Osteocyte (in vitro differentiated cells): ENCODE results near the gene SMG1. TPM values are rescaled to one million over a fixed set of nuclear protein-coding genes. Genes with fewer than 3 reads are reported as not detected.

Source experiments
- DNase-seq: peaks from one replicate; pipeline ENCODE4 v3.0.0; 2021; ENCODE audit warnings: mixed read lengths; ENCODE audit not compliant: unreplicated experiment; ENCODE audit errors: extremely low spot score
- H3K27ac Mint-ChIP-seq: one replicate; pipeline ENCODE4 v1.8.0; 2021; ENCODE audit warnings: mild to moderate bottlenecking, mixed read lengths; ENCODE audit not compliant: unreplicated experiment
- H3K27me3 Mint-ChIP-seq: one replicate; pipeline ENCODE4 v1.8.0; 2021; ENCODE audit warnings: mixed read lengths; ENCODE audit not compliant: unreplicated experiment
- H3K36me3 Mint-ChIP-seq: one replicate; pipeline ENCODE4 v1.8.0; 2021; ENCODE audit warnings: mixed read lengths; ENCODE audit not compliant: unreplicated experiment
- H3K4me1 Mint-ChIP-seq: one replicate; pipeline ENCODE4 v1.8.0; 2021; ENCODE audit warnings: mixed read lengths; ENCODE audit not compliant: unreplicated experiment
- H3K4me3 Mint-ChIP-seq: one replicate; pipeline ENCODE4 v1.8.0; 2021; ENCODE audit warnings: mild to moderate bottlenecking, moderate library complexity, mixed read lengths; ENCODE audit not compliant: unreplicated experiment
- H3K9me3 Mint-ChIP-seq: one replicate; pipeline ENCODE4 v1.8.0; 2021; ENCODE audit warnings: mixed read lengths; ENCODE audit not compliant: unreplicated experiment
- CTCF ChIP-seq: fragments of 200-600 bp; sonication (generic); IDR thresholded peaks from 2 replicates; pipeline ENCODE4 v1.5.0; 2021; ENCODE audit warnings: antibody characterized with exemption, mild to moderate bottlenecking, moderate library complexity
- total RNA-seq: library from RNA; stranded (reverse); gene quantifications from 2 replicates; pipeline ENCODE4 v1.2.1, GENCODE V29; 2021

SMG1 gene
- total RNA-seq, 1 donor from 2014 or later = 77.9 TPM

GRCh38 chr16:18855196-18855595 lies 71.0 kb downstream of the SMG1 start:
- no peak overlapping the region for H3K27ac Mint-ChIP-seq
- H3K27me3 Mint-ChIP-seq = no peaks in the 10 kb centered on the region
- H3K36me3 Mint-ChIP-seq = peaks cover 54% of the 10 kb centered on the region

GRCh38 chr16:18853694-18854093 lies 72.5 kb downstream of the SMG1 start:
- H3K4me1 Mint-ChIP-seq = no peaks in the 10 kb centered on the region
- H3K4me3 Mint-ChIP-seq = no peak overlapping the region
- no peak for TF ChIP-seq CTCF
- no peak overlapping the region for H3K27ac Mint-ChIP-seq
- H3K9me3 Mint-ChIP-seq = no peaks in the 10 kb centered on the region
- H3K27me3 Mint-ChIP-seq = no peaks in the 10 kb centered on the region
- no peak for DNase-seq
- peaks cover 61% of the 10 kb centered on the region for H3K36me3 Mint-ChIP-seq

More at GRCh38 chr16:18855196-18855595, 71.0 kb downstream of the SMG1 start:
- DNase-seq = no peak
- H3K4me1 Mint-ChIP-seq = no peaks in the 10 kb centered on the region
- H3K4me3 Mint-ChIP-seq = no peak overlapping the region
- TF ChIP-seq CTCF = no peak
- no peaks in the 10 kb centered on the region for H3K9me3 Mint-ChIP-seq

GRCh38 chr16:18852647-18853046 lies 73.6 kb downstream of the SMG1 start:
- Mint-ChIP-seq H3K27me3 (no peaks in the 10 kb centered on the region), H3K36me3 (peaks cover 59% of the 10 kb centered on the region), H3K4me1 (no peaks in the 10 kb centered on the region), H3K27ac (no peak overlapping the region), H3K4me3 (no peak overlapping the region), H3K9me3 (no peaks in the 10 kb centered on the region)
- TF ChIP-seq CTCF = no peak
- DNase-seq = no peak

- no peak overlapping the region for H3K27ac Mint-ChIP-seq
- H3K9me3 Mint-ChIP-seq = no peaks in the 10 kb centered on the region
- H3K4me3 Mint-ChIP-seq = no peak overlapping the region
- H3K36me3 Mint-ChIP-seq = peaks cover 63% of the 10 kb centered on the region
- H3K27me3 Mint-ChIP-seq = no peaks in the 10 kb centered on the region
- no peak for TF ChIP-seq CTCF
- DNase-seq = no peak
- no peaks in the 10 kb centered on the region for H3K4me1 Mint-ChIP-seq
Measured at GRCh38 chr16:18846416-18846815, 79.8 kb downstream of the SMG1 start.

- TF ChIP-seq CTCF = no peak
- H3K4me1 Mint-ChIP-seq = no peaks in the 10 kb centered on the region
- H3K27ac Mint-ChIP-seq = no peak overlapping the region
- DNase-seq = no peak
- no peaks in the 10 kb centered on the region for H3K27me3 Mint-ChIP-seq
- H3K4me3 Mint-ChIP-seq = no peak overlapping the region
- H3K36me3 Mint-ChIP-seq = peaks cover 68% of the 10 kb centered on the region
- H3K9me3 Mint-ChIP-seq = no peaks in the 10 kb centered on the region
Measured at GRCh38 chr16:18842565-18842964, 83.6 kb downstream of the SMG1 start.
